Measurements from ENCODE around the gene FBXL3.

GRCh38 chr13:77013853-77014542 is 13.0 kb downstream of the FBXL3 start:
- TF ChIP-seq EZH2 (IDR thresholded peaks at IDR 0.05), result no peak
- no peak for TF ChIP-seq CTCF (IDR thresholded peaks at IDR 0.05)
- no peak for TF ChIP-seq EZH2phosphoT487 (IDR thresholded peaks at IDR 0.05)

All from neural progenitor cell (in vitro differentiated cells).